IMR-90 (cell line): ENCODE data around the gene MICU1. TPM values are rescaled to one million over a fixed set of nuclear protein-coding genes. Genes with fewer than 3 reads are reported as not detected.

ENCODE experiments used
- ATAC-seq: fragments of 200-7000 bp; cut with Tn5 transposase; 2 replicates; pipeline ENCODE4 v1.9.1; 2020; ENCODE audit warnings: low read depth, mild to moderate bottlenecking, moderate library complexity
- BruUV-seq: library from RNA; stranded (reverse); fragments of 400-500 nt; replicated peaks from 2 replicates; lab custom pipeline; 2021; lab: Mats Ljungman, UMichigan
- CTCF ChIA-PET: fragments of 300-600 bp; formaldehyde crosslinking; extraction: SDS; loops from one replicate; lab custom pipeline; 2021; ENCODE audit warnings: antibody characterized with exemption; lab: Yijun Ruan, JAX
- POLR2A ChIA-PET: fragments of 300-600 bp; sonication (Branson Sonifier 250); formaldehyde crosslinking; loops from one replicate; lab custom pipeline; 2022; ENCODE audit warnings: antibody characterized with exemption; ENCODE audit not compliant: unreplicated experiment; lab: Charles Lee
- DNase-seq: peaks from one replicate; pipeline ENCODE4 v3.0.0; 2013
- H2AFZ ChIP-seq: replicated peaks from 2 replicates; pipeline ENCODE3; 2013; ENCODE audit warnings: low read length, mild to moderate bottlenecking; ENCODE audit not compliant: poor library complexity
- H2AK5ac ChIP-seq: 2 replicates; pipeline ENCODE4 v1.6.1; 2013; ENCODE audit warnings: low read depth, low read length, inconsistent platforms
- H2AK9ac ChIP-seq: replicated peaks from 2 replicates; pipeline ENCODE3; 2013; ENCODE audit warnings: mild to moderate bottlenecking, low read depth, low read length, moderate library complexity; ENCODE audit not compliant: poor library complexity
- H2BK120ac ChIP-seq: 2 replicates; pipeline ENCODE4 v1.6.1; 2013; ENCODE audit warnings: low read depth, low read length, inconsistent platforms
- H2BK15ac ChIP-seq: 3 replicates; pipeline ENCODE4 v1.6.1; 2013; ENCODE audit warnings: low read depth, low read length, inconsistent platforms
- H2BK20ac ChIP-seq: 2 replicates; pipeline ENCODE4 v1.6.1; 2013; ENCODE audit warnings: low read depth, mild to moderate bottlenecking, inconsistent platforms, low read length, moderate library complexity
- H2BK5ac ChIP-seq: 2 replicates; pipeline ENCODE4 v1.6.1; 2013; ENCODE audit warnings: mild to moderate bottlenecking, low read depth, low read length, inconsistent platforms; ENCODE audit not compliant: poor library complexity, severe bottlenecking
- H3K14ac ChIP-seq: replicated peaks from 2 replicates; pipeline ENCODE4 v1.6.1; 2013; ENCODE audit warnings: low read depth, low read length, inconsistent platforms
- H3K18ac ChIP-seq: 2 replicates; pipeline ENCODE4 v1.6.1; 2013; ENCODE audit warnings: low read depth, low read length, control low read depth
- H3K23ac ChIP-seq: 2 replicates; pipeline ENCODE4 v1.6.1; 2013; ENCODE audit warnings: low read depth, low read length, inconsistent platforms
- H3K27ac ChIP-seq: 2 replicates; pipeline ENCODE4 v1.5.1; 2013; ENCODE audit warnings: mild to moderate bottlenecking, control low read depth, low read length; ENCODE audit not compliant: insufficient read depth
- H3K27me3 ChIP-seq: 2 replicates; pipeline ENCODE4 v1.6.1; 2013; ENCODE audit warnings: low read length; ENCODE audit not compliant: control insufficient read depth, insufficient read depth
- H3K36me3 ChIP-seq: 2 replicates; pipeline ENCODE4 v1.6.1; 2013; ENCODE audit warnings: low read length, mixed read lengths; ENCODE audit not compliant: control insufficient read depth, insufficient read depth
- H3K4ac ChIP-seq: 2 replicates; pipeline ENCODE4 v1.6.1; 2013; ENCODE audit warnings: low read depth, low read length, inconsistent platforms
- H3K4me1 ChIP-seq: 2 replicates; pipeline ENCODE4 v1.6.1; 2013; ENCODE audit warnings: low read length, mixed read lengths; ENCODE audit not compliant: control insufficient read depth, insufficient read depth
- H3K4me2 ChIP-seq: 2 replicates; pipeline ENCODE4 v1.6.1; 2013; ENCODE audit warnings: low read depth, mild to moderate bottlenecking, control low read depth, low read length, moderate library complexity
- H3K4me3 ChIP-seq: 2 replicates; pipeline ENCODE4 v1.5.1; 2013; ENCODE audit warnings: low read depth, mild to moderate bottlenecking, control low read depth, low read length, moderate library complexity; ENCODE audit not compliant: insufficient read depth
- H3K56ac ChIP-seq: 2 replicates; pipeline ENCODE4 v1.6.1; 2013; ENCODE audit warnings: low read length, inconsistent platforms; ENCODE audit not compliant: insufficient read depth; ENCODE audit errors: extremely low read depth
- H3K79me1 ChIP-seq, 2 experiments: 2 replicates each; pipeline ENCODE4 v1.6.1; 2013; ENCODE audit warnings: low read length in 2 of 2, inconsistent platforms in 1 of 2, low read depth in 1 of 2
- H3K9ac ChIP-seq: 2 replicates; pipeline ENCODE4 v1.6.1; 2013; ENCODE audit warnings: low read depth, low read length, control low read depth
- H3K9me1 ChIP-seq: 2 replicates; pipeline ENCODE4 v1.6.1; 2013; ENCODE audit warnings: low read length, inconsistent platforms; ENCODE audit not compliant: insufficient read depth
- H3K9me3 ChIP-seq: 2 replicates; pipeline ENCODE4 v1.6.1; 2013; ENCODE audit warnings: low read length; ENCODE audit not compliant: control insufficient read depth, insufficient read depth
- H4K20me1 ChIP-seq: 2 replicates; pipeline ENCODE4 v1.6.1; 2013; ENCODE audit warnings: low read length, inconsistent platforms; ENCODE audit not compliant: insufficient read depth
- H4K5ac ChIP-seq: 2 replicates; pipeline ENCODE4 v1.6.1; 2013; ENCODE audit warnings: mild to moderate bottlenecking, low read depth, low read length, control low read depth
- H4K8ac ChIP-seq, 2 experiments: 2 replicates each; pipeline ENCODE4 v1.6.1; 2013; ENCODE audit warnings: low read depth in 2 of 2, low read length in 2 of 2, control low read depth in 1 of 2, inconsistent platforms in 1 of 2
- H4K91ac ChIP-seq: 2 replicates; pipeline ENCODE4 v1.6.1; 2013; ENCODE audit warnings: low read depth, low read length, inconsistent platforms; ENCODE audit not compliant: insufficient read depth
- CEBPB ChIP-seq: IDR thresholded peaks from 2 replicates; pipeline ENCODE4 v1.6.1; 2012; ENCODE audit warnings: low read depth, low read length, improper control_type of control experiment
- CHD1 ChIP-seq: IDR thresholded peaks from 2 replicates; pipeline ENCODE4 v1.6.1; 2012; ENCODE audit warnings: low read depth, low read length, improper control_type of control experiment
- FOS ChIP-seq: fragments of 150-350 bp; IDR thresholded peaks from 2 replicates; pipeline ENCODE4 v1.6.1; 2016; ENCODE audit warnings: low read depth, low read length
- MAFK ChIP-seq: IDR thresholded peaks from 2 replicates; pipeline ENCODE4 v1.6.1; 2012; ENCODE audit warnings: low read depth, low read length, improper control_type of control experiment
- MXI1 ChIP-seq: IDR thresholded peaks from 2 replicates; pipeline ENCODE4 v1.6.1; 2012; ENCODE audit warnings: low read depth, mild to moderate bottlenecking, low read length, moderate library complexity, borderline replicate concordance
- NFE2L2 ChIP-seq: fragments of 150-350 bp; IDR thresholded peaks from 2 replicates; pipeline ENCODE4 v1.6.1; 2016; ENCODE audit warnings: low read depth, mild to moderate bottlenecking, low read length
- POLR2A ChIP-seq: IDR thresholded peaks from 2 replicates; pipeline ENCODE4 v1.6.1; 2012; ENCODE audit warnings: mild to moderate bottlenecking, low read depth, low read length
- RAD21 ChIP-seq: IDR thresholded peaks from 2 replicates; pipeline ENCODE4 v1.6.1; 2012; ENCODE audit warnings: low read length, improper control_type of control experiment
- RFX5 ChIP-seq: IDR thresholded peaks from 2 replicates; pipeline ENCODE4 v1.8.0; 2012; ENCODE audit warnings: low read depth, mild to moderate bottlenecking, low read length, moderate library complexity
- SMC3 ChIP-seq: fragments of 150-350 bp; IDR thresholded peaks from 2 replicates; pipeline ENCODE4 v1.6.1; 2016; ENCODE audit warnings: low read depth, mild to moderate bottlenecking, antibody characterized with exemption, low read length, moderate library complexity
- WGBS, 2 experiments: methylation state at CpG; one replicate each; pipeline versions ENCODE4 v1.1.5 to v1.1.7; 2013; ENCODE audit warnings: missing lambda C conversion rate in 2 of 2; ENCODE audit not compliant: insufficient read length in 1 of 2; ENCODE audit errors: extremely low coverage in 2 of 2; 5-methylcytosine and 5-hydroxymethylcytosine counted together
- dilution Hi-C: fragments of 300-500 bp; cut with HindIII; formaldehyde crosslinking; loops from one replicate; pipeline ENCODE4 v1.14.3; 2018; ENCODE audit warnings: low sequenced_read_pairs; ENCODE audit not compliant: unreplicated experiment
- in situ Hi-C: fragments of 300-500 bp; cut with MboI; formaldehyde crosslinking; loops from 3 replicates; pipeline ENCODE4 v1.14.3; 2019; ENCODE audit warnings: low sequenced_read_pairs, inconsistent platforms, mixed read lengths
- intact Hi-C: fragments of 100-400 bp; cut with micrococcal nuclease; formaldehyde crosslinking; loops from 2 replicates; pipeline ENCODE4 v1.10.0; 2022
- polyA plus RNA-seq, 3 experiments: library from polyadenylated mRNA; depleted of rRNA; stranded (reverse); fragments of >200 nt; gene quantifications; 2 replicates each; pipeline ENCODE4 v1.2.3, GENCODE V29; 2012; ENCODE audit warnings: low replicate concordance in 1 of 3
- total RNA-seq: library from RNA; depleted of rRNA; stranded (reverse); fragments of >200 nt; gene quantifications from 2 replicates; pipeline ENCODE4 v1.2.3, GENCODE V29; 2012
- TF ChIP-seq, protein P1 (sequence below): fragments of 150-350 bp; IDR thresholded peaks from 2 replicates; pipeline ENCODE4 v1.6.1; 2017; ENCODE audit warnings: mild to moderate bottlenecking, antibody characterized with exemption, low read length, low read depth
- TF ChIP-seq, protein P2 (sequence below): fragments of 150-350 bp; IDR thresholded peaks from 2 replicates; pipeline ENCODE4 v1.6.1; 2016; ENCODE audit warnings: low read depth, mild to moderate bottlenecking, low read length, moderate library complexity, borderline replicate concordance
- TF ChIP-seq, protein P3 (sequence below): conservative IDR thresholded peaks from 2 replicates; pipeline ENCODE4 v1.5.1; 2012; ENCODE audit warnings: mild to moderate bottlenecking, low read depth, low read length, improper control_type of control experiment

The MICU1 gene
- total and polyA plus RNA-seq, 2 of the 4 experiments (the other 2 are of a cell fraction): 43.6 to 44.7 TPM

DNA sequence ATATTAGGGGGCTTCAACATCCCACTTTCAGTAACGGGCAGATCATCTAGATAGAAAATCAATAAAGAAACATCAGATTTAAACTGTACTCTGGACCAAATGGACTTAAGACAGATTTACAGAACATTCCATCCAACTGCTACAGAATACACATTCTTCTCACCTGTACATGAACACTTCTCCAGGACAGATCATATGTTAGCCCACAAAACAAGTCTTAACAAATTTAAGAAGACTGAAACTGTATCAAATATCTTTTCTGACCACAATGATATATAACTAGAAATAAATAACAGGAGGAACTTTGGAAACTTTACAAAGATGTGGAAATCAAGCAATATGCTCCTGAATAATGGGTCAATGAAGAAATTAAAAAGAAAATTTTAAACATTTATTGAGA lies 86.7 kb downstream of the MICU1 start:
- H4K5ac ChIP-seq: no peak overlapping the region
- H2BK15ac ChIP-seq: no peak overlapping the region
- H3K4me2 ChIP-seq: no peak overlapping the region
- no peak overlapping the region for H3K4me3 ChIP-seq
- DNase-seq (no peak), ATAC-seq (no peak)
- WGBS, 2 experiments: no CpG with 5 or more reads among the region's 1 CpG
- no peak overlapping the region for H3K4ac ChIP-seq
- no peak overlapping the region for H3K56ac ChIP-seq
- H3K23ac ChIP-seq: no peak overlapping the region
- no peak overlapping the region for H2BK20ac ChIP-seq
- H3K9ac ChIP-seq: no peak overlapping the region
- H3K18ac ChIP-seq: no peak overlapping the region
- no TSS peak for BruUV-seq
- CTCF ChIA-PET: no interaction called here
- H3K27me3 ChIP-seq: no peaks in the 10 kb centered on the region
- peaks cover 14% of the 10 kb centered on the region for H3K9me3 ChIP-seq
- H2BK5ac ChIP-seq: no peak overlapping the region
- no peak overlapping the region for H4K8ac ChIP-seq
- H4K91ac ChIP-seq: no peak overlapping the region
- H2AK5ac ChIP-seq: no peak overlapping the region
- no peak overlapping the region for H3K27ac ChIP-seq
- H2BK120ac ChIP-seq: no peak overlapping the region
- H3K9me1 ChIP-seq: no peaks in the 10 kb centered on the region
- dilution Hi-C loops: no loop called here
- no peak overlapping the region for H3K14ac ChIP-seq
- peaks cover 12% of the 10 kb centered on the region for H3K36me3 ChIP-seq
- POLR2A ChIA-PET: no interaction called here
- in situ Hi-C loops: no loop called here
- H2AK9ac ChIP-seq: no peak overlapping the region
- TF ChIP-seq, protein P1, sequence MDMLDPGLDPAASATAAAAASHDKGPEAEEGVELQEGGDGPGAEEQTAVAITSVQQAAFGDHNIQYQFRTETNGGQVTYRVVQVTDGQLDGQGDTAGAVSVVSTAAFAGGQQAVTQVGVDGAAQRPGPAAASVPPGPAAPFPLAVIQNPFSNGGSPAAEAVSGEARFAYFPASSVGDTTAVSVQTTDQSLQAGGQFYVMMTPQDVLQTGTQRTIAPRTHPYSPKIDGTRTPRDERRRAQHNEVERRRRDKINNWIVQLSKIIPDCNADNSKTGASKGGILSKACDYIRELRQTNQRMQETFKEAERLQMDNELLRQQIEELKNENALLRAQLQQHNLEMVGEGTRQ: no peak
- TF ChIP-seq, protein P2, sequence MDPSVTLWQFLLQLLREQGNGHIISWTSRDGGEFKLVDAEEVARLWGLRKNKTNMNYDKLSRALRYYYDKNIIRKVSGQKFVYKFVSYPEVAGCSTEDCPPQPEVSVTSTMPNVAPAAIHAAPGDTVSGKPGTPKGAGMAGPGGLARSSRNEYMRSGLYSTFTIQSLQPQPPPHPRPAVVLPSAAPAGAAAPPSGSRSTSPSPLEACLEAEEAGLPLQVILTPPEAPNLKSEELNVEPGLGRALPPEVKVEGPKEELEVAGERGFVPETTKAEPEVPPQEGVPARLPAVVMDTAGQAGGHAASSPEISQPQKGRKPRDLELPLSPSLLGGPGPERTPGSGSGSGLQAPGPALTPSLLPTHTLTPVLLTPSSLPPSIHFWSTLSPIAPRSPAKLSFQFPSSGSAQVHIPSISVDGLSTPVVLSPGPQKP: no peak
- TF ChIP-seq RAD21: no peak
- no peak for TF ChIP-seq CHD1
- no peak for TF ChIP-seq MXI1
- TF ChIP-seq POLR2A: no peak
- TF ChIP-seq, protein P3, sequence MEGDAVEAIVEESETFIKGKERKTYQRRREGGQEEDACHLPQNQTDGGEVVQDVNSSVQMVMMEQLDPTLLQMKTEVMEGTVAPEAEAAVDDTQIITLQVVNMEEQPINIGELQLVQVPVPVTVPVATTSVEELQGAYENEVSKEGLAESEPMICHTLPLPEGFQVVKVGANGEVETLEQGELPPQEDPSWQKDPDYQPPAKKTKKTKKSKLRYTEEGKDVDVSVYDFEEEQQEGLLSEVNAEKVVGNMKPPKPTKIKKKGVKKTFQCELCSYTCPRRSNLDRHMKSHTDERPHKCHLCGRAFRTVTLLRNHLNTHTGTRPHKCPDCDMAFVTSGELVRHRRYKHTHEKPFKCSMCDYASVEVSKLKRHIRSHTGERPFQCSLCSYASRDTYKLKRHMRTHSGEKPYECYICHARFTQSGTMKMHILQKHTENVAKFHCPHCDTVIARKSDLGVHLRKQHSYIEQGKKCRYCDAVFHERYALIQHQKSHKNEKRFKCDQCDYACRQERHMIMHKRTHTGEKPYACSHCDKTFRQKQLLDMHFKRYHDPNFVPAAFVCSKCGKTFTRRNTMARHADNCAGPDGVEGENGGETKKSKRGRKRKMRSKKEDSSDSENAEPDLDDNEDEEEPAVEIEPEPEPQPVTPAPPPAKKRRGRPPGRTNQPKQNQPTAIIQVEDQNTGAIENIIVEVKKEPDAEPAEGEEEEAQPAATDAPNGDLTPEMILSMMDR: no peak
- no peak for TF ChIP-seq SMC3
- TF ChIP-seq MAFK: no peak
- TF ChIP-seq NFE2L2: no peak
- TF ChIP-seq FOS: no peak
- no peak for TF ChIP-seq RFX5
- TF ChIP-seq CEBPB: no peak
- H4K20me1 ChIP-seq: no peaks in the 10 kb centered on the region
- H2AFZ ChIP-seq: no peak overlapping the region
- no peaks in the 10 kb centered on the region for H3K4me1 ChIP-seq
- H3K79me1 ChIP-seq: no peaks in the 10 kb centered on the region; a peak in 2 of 4 replicates
- intact Hi-C loops: no loop called here
